Left colon (tissue), 2 donors: ENCODE measurements around the gene VPS25. TPM values are rescaled to one million over a fixed set of nuclear protein-coding genes. Genes with fewer than 3 reads are reported as not detected.
"Not testable (repeated sequence)": the region's sequence is repeated elsewhere in the genome, so short reads cannot be mapped to it uniquely, and the experiment has no call there.

Experiments
- ATAC-seq: fragments of 200-7000 bp; cut with Tn5 transposase; one replicate; pipeline ENCODE4 v1.9.1; 2020; ENCODE audit warnings: mild to moderate bottlenecking, moderate library complexity
- DNase-seq, 2 donors: peaks; one replicate each; pipeline ENCODE4 v3.0.0-alpha.2; 2020
- intact Hi-C, 2 donors: fragments of 100-400 bp; cut with DNase I in 1 of 2; cut with micrococcal nuclease in 1 of 2; formaldehyde crosslinking; loops; one replicate each; pipeline versions ENCODE4 v1.11.2 to v1.14.0; 2022; cut with DNase I, micrococcal nuclease
- total RNA-seq, 2 donors: library from RNA; stranded (reverse); fragmentation: NEBNext Ultra II Directional; extraction: Animal tissue kit (Norgen Biotek cat#: 25700); gene quantifications; one replicate each; pipeline ENCODE4 v1.2.1, GENCODE V29; 2021
- donor health status: DM: no; HTN: no; CAD: no.
- donor health status: DM: yes; HTN: yes; CAD: no.

VPS25 gene
- total RNA-seq, 2 donors from 2014 or later: 81.5 to 83.6 TPM

GRCh38 chr17:42761638-42762037 lies 11.6 kb upstream of the VPS25 start:
- ATAC-seq: no peak
- intact Hi-C loops: loop anchor here in 1 of 2 donors (5.0 kb wide), 1 partner anchor 39 kb away; no protein-coding TSS in a partner anchor
- no peak for DNase-seq

GRCh38 chr17:42766124-42766523 lies 7.1 kb upstream of the VPS25 start:
- ATAC-seq (no peak), DNase-seq (no peak)
- intact Hi-C loops: no loop called here

DNA sequence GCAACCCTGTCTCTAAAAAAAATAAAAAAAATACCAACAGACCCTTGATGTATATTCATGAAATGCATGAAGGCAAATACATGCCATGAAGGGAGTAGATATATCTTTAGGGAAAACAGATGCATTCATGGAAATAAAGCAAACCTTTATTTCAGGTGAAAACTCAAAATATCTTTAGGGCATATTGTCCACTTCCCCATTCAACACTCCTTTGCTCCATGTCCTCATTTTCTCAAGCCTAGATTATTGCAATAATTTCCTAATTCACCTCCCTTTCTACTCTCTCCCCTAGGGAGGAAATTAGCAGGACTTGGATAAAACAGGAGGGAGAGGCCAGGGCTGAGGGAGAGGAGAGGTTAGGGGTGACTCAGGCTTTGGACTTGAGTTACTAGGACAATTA lies 5.7 kb upstream of the VPS25 start:
- DNase-seq (no peak), ATAC-seq (no peak)
- intact Hi-C loops: no loop called here

GRCh38 chr17:42768006-42768405 lies 5.2 kb upstream of the VPS25 start:
- DNase-seq, intact Hi-C loops, ATAC-seq: not testable (repeated sequence)

- ATAC-seq, DNase-seq, intact Hi-C loops: not testable (repeated sequence)
Observed at GRCh38 chr17:42769964-42770363, 3.3 kb upstream of the VPS25 start.

DNA sequence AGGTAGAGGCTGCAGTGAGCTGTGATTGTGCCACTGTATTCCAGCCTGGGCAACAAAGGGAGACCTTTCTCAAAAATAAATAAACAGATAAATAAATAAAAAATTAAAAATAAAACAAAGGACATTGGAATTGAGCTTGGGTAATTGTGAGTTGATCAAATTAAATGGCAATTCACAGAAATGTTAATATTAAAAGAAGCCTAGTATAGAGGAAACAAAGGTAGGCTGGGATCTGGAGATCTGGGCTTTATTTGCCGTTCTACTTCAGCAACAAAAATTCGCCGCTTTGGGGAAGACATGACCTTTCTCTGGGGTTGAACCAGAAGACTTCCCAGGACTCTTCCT lies 332 bp upstream of the VPS25 start:
- ATAC-seq (no peak), DNase-seq (no peak)
- intact Hi-C loops: no loop called here

DNA sequence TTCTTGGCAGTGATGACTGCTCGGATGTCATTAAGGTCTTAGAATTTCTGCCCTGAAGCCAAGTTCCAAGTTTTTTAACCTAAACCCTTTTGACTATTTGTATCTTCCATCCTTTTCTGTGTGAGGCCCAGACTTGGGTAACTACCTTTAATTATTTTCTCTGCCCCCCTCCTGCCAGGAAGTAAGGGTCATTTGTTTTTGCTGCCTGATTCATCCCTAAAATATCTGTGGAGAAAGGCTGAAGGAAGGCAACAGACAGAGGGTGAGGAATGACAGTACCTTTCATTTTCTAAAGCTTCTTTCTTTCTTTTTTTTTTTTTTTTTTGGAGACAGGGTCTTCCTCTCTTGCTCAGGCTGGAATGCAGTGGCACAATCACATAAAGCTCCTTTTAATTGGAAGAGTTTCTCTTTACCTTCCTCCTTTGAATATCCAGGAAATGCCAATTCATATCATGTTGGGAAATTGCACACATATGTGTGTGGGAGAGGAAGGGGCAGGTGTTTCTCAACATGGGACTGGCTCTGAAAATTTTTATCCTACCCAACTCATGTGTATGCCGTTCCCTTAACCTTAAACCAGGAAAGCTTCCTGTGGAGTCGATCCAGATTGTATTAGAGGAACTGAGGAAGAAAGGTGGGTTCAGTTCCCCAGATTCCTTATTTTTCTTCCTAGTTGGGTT lies 957 bp downstream of the VPS25 start:
- intact Hi-C loops: no loop called here
- ATAC-seq (no peak), DNase-seq (no peak)

DNA sequence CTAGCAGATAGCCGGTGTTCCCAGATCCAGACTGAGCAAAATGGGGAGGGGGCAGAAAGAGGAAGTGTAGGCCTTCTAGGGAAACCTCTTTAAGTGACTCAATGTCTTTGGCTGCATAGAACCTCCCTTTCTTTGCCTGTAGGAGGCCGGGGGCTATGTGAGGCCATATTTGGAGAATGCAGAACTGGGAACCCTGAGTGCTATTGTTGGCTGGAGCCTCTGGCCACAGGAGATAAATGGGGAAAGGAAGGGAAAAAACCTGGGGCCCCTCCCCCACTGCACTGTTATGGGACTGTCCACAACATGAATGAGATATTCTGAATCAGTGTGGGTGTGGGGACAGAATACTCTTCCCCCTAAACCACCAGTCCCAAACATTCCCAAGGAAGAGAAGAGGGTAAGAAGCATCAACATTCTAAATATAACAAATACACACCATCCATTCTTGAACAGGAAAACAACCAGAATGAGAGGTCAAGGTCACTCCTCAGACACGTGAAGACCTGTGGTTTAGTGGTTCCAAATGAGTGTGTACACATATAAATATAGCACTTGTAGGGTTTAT lies 2.4 kb downstream of the VPS25 start:
- DNase-seq (no peak), ATAC-seq (no peak)
- intact Hi-C loops: no loop called here

DNA sequence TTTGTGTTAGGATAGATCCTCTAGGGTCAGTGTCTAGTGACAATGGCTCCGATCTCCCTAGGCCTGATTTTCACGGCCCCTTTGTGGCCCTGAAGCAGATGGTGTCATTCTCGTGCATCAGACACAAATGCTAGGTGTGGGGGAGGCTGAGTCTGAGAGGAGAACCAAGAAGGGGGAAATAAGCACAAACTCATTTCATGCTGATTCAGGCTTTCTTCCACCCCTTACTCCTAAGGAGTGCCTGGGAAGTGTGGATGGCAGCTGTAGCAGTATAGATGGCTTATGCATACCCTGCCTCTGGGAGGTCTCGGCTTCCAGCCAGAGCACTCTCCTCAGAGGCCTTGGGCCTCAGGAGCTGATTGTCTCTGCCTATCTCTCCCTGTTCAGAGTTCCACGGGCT lies 5.3 kb downstream of the VPS25 start:
- no peak for DNase-seq
- no peak for ATAC-seq
- intact Hi-C loops: no loop called here

GRCh38 chr17:42779304-42779935 lies 6.2 kb downstream of the VPS25 start:
- ATAC-seq: peak; percentile 25
- intact Hi-C loops: no loop called here
- DNase-seq: peak in 1 of 2 donors; percentile 50

- ATAC-seq: peak; percentile 71
- peak; percentile 77 to 89 for DNase-seq
- intact Hi-C loops: no loop called here
Observed at GRCh38 chr17:42779936-42780850, 6.9 kb downstream of the VPS25 start, which contains the start of gene WNK4. Gene WNK4 (plus strand): TSS chr17:42780610. CDS start chr17:42780699, 89 bp downstream.

- DNase-seq (no peak), ATAC-seq (peak; percentile 7)
- intact Hi-C loops: no loop called here
Observed at GRCh38 chr17:42780851-42781638, 7.8 kb downstream of the VPS25 start.

DNA sequence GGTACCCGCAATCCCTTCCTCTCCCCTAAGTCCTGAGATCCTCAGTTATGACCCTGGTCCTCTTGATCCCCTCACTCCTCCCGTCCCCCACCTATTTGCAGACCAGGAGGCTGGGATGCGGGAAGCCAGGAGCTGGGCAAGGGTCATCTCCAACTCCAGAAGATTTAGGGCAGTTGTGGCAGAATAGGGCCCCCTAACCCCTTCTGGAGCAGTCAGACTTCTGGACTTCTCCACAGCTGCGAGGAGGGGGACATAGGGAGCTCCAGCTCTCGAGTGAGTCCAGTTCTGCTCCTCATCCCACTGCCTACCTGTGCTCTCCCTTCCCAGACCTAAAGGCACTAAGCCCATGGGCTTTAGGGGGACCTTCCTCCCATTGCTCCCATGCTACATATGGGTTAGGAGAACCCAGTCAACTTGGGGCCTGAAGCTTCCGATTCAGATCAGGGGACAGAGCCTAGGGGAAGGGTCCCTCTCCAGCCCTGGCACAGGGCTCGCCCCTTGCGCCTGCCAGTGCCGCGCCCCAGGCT lies 8.5 kb downstream of the VPS25 start:
- no peak for DNase-seq
- intact Hi-C loops: no loop called here
- ATAC-seq: peak; percentile 1

DNA sequence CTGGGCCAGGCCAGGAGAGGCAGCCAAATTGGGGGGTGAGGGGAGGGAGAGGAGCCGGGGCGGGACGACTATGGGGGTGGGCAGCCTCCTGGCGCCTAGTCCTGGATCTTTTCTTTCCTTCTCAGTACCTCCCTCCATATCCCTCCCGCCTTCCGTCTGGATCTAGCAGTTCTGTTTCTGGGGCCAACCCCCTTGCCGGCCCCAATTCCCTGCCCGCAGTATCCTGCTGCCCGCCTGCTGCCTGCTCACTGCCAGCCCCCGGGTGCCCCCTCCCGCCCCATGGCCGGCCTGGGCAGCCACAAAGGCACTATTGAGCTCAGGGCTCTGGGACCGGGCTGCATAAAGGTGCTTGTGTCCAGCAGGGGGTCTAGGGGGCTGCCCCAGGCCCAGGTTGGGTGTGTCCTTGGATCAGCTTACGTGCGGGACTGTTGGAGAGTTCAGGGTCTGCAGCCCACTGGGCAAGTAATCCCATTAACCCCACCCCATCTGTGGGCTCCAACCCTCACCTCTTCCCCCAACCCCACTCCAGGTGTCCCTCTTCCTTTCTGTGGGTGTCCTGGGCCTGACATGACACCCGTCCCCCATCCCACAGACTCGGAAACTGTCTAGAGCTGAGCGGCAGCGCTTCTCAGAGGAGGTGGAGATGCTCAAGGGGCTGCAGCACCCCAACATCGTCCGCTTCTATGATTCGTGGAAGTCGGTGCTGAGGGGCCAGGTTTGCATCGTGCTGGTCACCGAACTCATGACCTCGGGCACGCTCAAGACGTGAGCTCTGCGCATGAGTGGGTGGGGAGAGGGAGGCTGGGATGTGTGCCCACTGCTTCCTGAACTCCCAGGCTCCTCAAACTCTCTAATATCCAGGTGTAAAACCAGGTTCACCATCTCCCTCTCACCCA lies 9.2 kb downstream of the VPS25 start:
- intact Hi-C loops: no loop called here
- ATAC-seq (peak; percentile 28), DNase-seq (no peak)

DNA sequence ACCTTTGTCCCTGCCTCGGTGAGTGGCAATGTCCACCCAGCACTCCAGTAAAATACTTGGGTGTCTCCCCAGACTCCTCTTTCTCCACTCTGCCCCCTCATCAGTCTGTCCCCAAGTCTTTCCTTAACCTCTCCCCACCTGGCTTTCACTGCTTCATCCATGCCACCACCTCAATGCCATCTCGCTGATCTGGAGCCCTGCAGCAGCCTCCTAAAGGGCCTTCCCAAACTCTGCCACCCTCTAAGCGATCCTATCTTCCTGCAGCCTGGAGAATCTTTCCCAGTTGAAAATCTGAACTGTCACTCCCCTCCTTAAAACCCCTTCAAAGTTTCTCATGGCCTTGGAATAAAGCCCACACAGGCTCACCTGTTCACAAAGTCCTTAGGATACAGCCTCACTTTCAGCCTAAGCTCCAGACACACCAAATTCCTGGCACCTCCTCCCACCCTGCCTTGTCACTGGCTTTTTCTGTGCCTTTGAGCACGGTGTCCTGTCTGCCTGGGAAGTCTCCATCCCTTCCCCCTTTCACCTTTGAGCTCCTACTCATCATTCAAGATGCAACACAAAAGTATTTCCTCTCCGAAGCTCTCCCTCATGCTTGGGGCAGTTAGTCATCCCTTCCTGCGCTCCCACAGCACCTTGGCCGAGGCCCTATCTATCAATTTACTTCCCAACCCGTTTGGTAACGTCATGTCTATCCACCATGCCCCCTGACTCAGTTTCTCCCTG lies 10.0 kb downstream of the VPS25 start:
- intact Hi-C loops: no loop called here
- DNase-seq (no peak), ATAC-seq (no peak)

DNA sequence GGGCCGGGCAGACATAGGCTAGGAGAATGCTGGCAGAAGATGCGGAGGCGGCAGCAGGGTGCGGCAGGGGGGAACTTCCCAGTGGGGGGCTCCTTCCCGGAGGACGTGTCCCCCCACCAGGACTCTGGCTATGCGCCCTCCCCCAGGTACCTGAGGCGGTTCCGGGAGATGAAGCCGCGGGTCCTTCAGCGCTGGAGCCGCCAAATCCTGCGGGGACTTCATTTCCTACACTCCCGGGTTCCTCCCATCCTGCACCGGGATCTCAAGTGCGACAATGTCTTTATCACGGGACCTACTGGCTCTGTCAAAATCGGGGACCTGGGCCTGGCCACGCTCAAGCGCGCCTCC lies 10.5 kb downstream of the VPS25 start:
- no peak for ATAC-seq
- intact Hi-C loops: no loop called here
- no peak for DNase-seq

GRCh38 chr17:42784409-42784808 lies 11.2 kb downstream of the VPS25 start:
- DNase-seq (no peak), ATAC-seq (no peak)
- intact Hi-C loops: no loop called here
